Endothelial cell of umbilical vein (primary cell): ENCODE results near the gene DOCK8. TPM values are rescaled to one million over a fixed set of nuclear protein-coding genes. Genes with fewer than 3 reads are reported as not detected.

Experiments used
- BruUV-seq: library from RNA; stranded (reverse); fragments of 400-500 nt; replicated peaks from 2 replicates; lab custom pipeline; 2021; lab: Mats Ljungman, UMichigan
- CTCF ChIA-PET: fragments of 300-600, 350-600 bp; sonication (Branson Sonifier 250); formaldehyde crosslinking; loops from one replicate; lab custom pipeline; 2021; ENCODE audit warnings: antibody characterized with exemption, inconsistent platforms; lab: Charles Lee
- POLR2A ChIA-PET: fragments of 300-600, 350-600 bp; sonication (Branson Sonifier 250); formaldehyde crosslinking; loops from one replicate; lab custom pipeline; 2021; ENCODE audit warnings: antibody characterized with exemption, inconsistent platforms; lab: Charles Lee
- DNase-seq: peaks from one replicate; pipeline ENCODE4 v3.0.0-alpha.2; 2011; ENCODE audit warnings: low read depth, low spot score
- FAIRE-seq: peaks from 2 replicates; lab custom pipeline; 2011; peaks lifted over from hg19 to GRCh38; lab: Jason Lieb, UNC
- H2AFZ ChIP-seq: 2 replicates; pipeline ENCODE4 v1.6.0; 2012; ENCODE audit warnings: low read depth, low read length, control low read depth, inconsistent platforms
- H3K27ac ChIP-seq: 2 replicates; pipeline ENCODE4 v1.5.1; 2011; ENCODE audit warnings: low read depth, mild to moderate bottlenecking, control low read depth, low read length, moderate library complexity; ENCODE audit not compliant: insufficient read depth
- H3K27me3 ChIP-seq, 2 experiments: 2 replicates each; pipeline versions ENCODE4 v1.6.0 to v1.6.1; 2011; ENCODE audit warnings: low read length in 2 of 2, mixed read lengths in 1 of 2; ENCODE audit not compliant: control insufficient read depth in 2 of 2, insufficient read depth in 2 of 2
- H3K36me3 ChIP-seq, 2 experiments: 2 replicates in 1 of 2; 3 replicates in 1 of 2; pipeline ENCODE4 v1.5.1; 2011; ENCODE audit warnings: low read length in 2 of 2, mild to moderate bottlenecking in 1 of 2, moderate library complexity in 1 of 2; ENCODE audit not compliant: control insufficient read depth in 2 of 2, insufficient read depth in 2 of 2; ENCODE audit errors: extremely low read depth in 1 of 2
- H3K4me1 ChIP-seq: 3 replicates; pipeline ENCODE4 v1.5.1; 2011; ENCODE audit warnings: mild to moderate bottlenecking, low read length; ENCODE audit not compliant: control insufficient read depth, insufficient read depth; ENCODE audit errors: extremely low read depth
- H3K4me2 ChIP-seq: 2 replicates; pipeline ENCODE4 v1.6.1; 2011; ENCODE audit warnings: low read length, control low read depth, mixed read lengths; ENCODE audit not compliant: insufficient read depth
- H3K4me3 ChIP-seq, 3 experiments: fragments of 200-600 bp in 1 of 3; sonication (generic), shearing (Covaris generic) in 1 of 3; replicated peaks in 1 of 3; 2 replicates each; pipeline ENCODE4 v1.5.1; 2011 to 2016; ENCODE audit warnings: control low read depth in 3 of 3, low read length in 3 of 3, mild to moderate bottlenecking in 2 of 3, inconsistent platforms in 1 of 3, low read depth in 1 of 3, moderate library complexity in 1 of 3; ENCODE audit not compliant: insufficient read depth in 1 of 3
- H3K79me2 ChIP-seq: 2 replicates; pipeline ENCODE4 v1.6.0; 2012; ENCODE audit warnings: low read length, inconsistent platforms; ENCODE audit not compliant: control insufficient read depth, insufficient read depth
- H3K9ac ChIP-seq: replicated peaks from 2 replicates; pipeline ENCODE3; 2011; ENCODE audit warnings: low read length, control low read depth; ENCODE audit not compliant: insufficient read depth; ENCODE audit errors: extremely low read depth
- H3K9me1 ChIP-seq: replicated peaks from 3 replicates; pipeline ENCODE4 v1.6.0; 2011; ENCODE audit warnings: mild to moderate bottlenecking, low read length; ENCODE audit not compliant: control insufficient read depth, insufficient read depth; ENCODE audit errors: extremely low read depth
- H3K9me3 ChIP-seq: replicated peaks from 2 replicates; pipeline ENCODE4 v1.5.1; 2012; ENCODE audit warnings: low read length, inconsistent platforms; ENCODE audit not compliant: control insufficient read depth, insufficient read depth
- H4K20me1 ChIP-seq: replicated peaks from 2 replicates; pipeline ENCODE3; 2011; ENCODE audit warnings: mild to moderate bottlenecking, low read length; ENCODE audit not compliant: control insufficient read depth, insufficient read depth; ENCODE audit errors: extremely low read depth
- CTCF ChIP-seq, 2 donors: IDR thresholded peaks; 1 replicate in 1 of 2; 2 replicates in 1 of 2; pipeline ENCODE4 v1.5.1; 2011; ENCODE audit warnings: low read length in 2 of 2, mild to moderate bottlenecking in 2 of 2, moderate library complexity in 2 of 2, control low read depth in 1 of 2, inconsistent platforms in 1 of 2, low read depth in 1 of 2; ENCODE audit not compliant: insufficient read depth in 1 of 2; ENCODE audit errors: extremely low read depth in 1 of 2
- EZH2 ChIP-seq: IDR thresholded peaks from 2 replicates; pipeline ENCODE4 v1.6.1; 2012; ENCODE audit warnings: borderline replicate concordance, low read depth, mild to moderate bottlenecking, moderate library complexity, low read length, inconsistent platforms; ENCODE audit not compliant: severe bottlenecking
- JUN ChIP-seq: IDR thresholded peaks from 2 replicates; pipeline ENCODE4 v1.6.1; 2011; ENCODE audit warnings: borderline replicate concordance, low read depth; ENCODE audit not compliant: insufficient read length, insufficient read depth
- MYC ChIP-seq: IDR thresholded peaks from one replicate; pipeline ENCODE4 v1.6.1; 2011; ENCODE audit warnings: mild to moderate bottlenecking, low read depth, low read length
- dilution Hi-C: fragments of 300-500 bp; cut with MboI; formaldehyde crosslinking; loops from one replicate; pipeline ENCODE4 v1.15.0; 2019; ENCODE audit warnings: low sequenced_read_pairs; ENCODE audit not compliant: extremely low pct_ligation_motif_present
- intact Hi-C: fragments of 100-400 bp; cut with micrococcal nuclease; formaldehyde crosslinking; loops from one replicate; pipeline ENCODE4 v1.10.0; 2022
- polyA plus RNA-seq, 4 experiments: library from polyadenylated mRNA; depleted of rRNA in 3 of 4; stranded (reverse) in 3 of 4; unstranded in 1 of 4; fragments of >200 nt; gene quantifications; 2 replicates each; pipeline versions ENCODE4 v1.2.1 to v1.2.3, GENCODE V29; 2011 to 2012; ENCODE audit warnings: missing spikeins in 1 of 4
- total RNA-seq: library from RNA; stranded (reverse); gene quantifications from 2 replicates; pipeline ENCODE4 v1.2.3, GENCODE V29; 2021

DOCK8 gene
- total and polyA plus RNA-seq, 2 donors (not counting 3 experiments of a cell fraction or from before 2014, with no cell fraction given): 0.54 to 1.3 TPM

- ChIA-PET POLR2A (no interaction called here), CTCF (interaction anchor here (0.7 to 3.2 kb wide), 5 partner anchors 10 to 664 kb away, joined by 3 to 25 read pairs (median 4); no protein-coding TSS in a partner anchor)
- FAIRE-seq (no peak), DNase-seq (no peak)
- no peak for TF ChIP-seq MYC
- no peak for TF ChIP-seq EZH2
- H3K27ac ChIP-seq: no peak overlapping the region
- intact Hi-C loops: loop anchor here (5.0 kb wide), 1 partner anchor 266 kb away; no protein-coding TSS in a partner anchor
- no peak overlapping the region for H2AFZ ChIP-seq
- H3K4me3 ChIP-seq: no peak overlapping the region
- H3K36me3 ChIP-seq: no peaks in the 10 kb centered on the region
- no peaks in the 10 kb centered on the region for H3K79me2 ChIP-seq
- no peaks in the 10 kb centered on the region for H3K27me3 ChIP-seq
- dilution Hi-C loops: no loop called here
- H3K9ac ChIP-seq: no peak overlapping the region
- H4K20me1 ChIP-seq: no peaks in the 10 kb centered on the region
- no peaks in the 10 kb centered on the region for H3K9me1 ChIP-seq
- BruUV-seq: no TSS peak
- no peak overlapping the region for H3K4me2 ChIP-seq
- H3K9me3 ChIP-seq: no peaks in the 10 kb centered on the region
- H3K4me1 ChIP-seq: no peaks in the 10 kb centered on the region
Observed at GRCh38 chr9:346111-346571, 131.5 kb downstream of the DOCK8 start.

DNA sequence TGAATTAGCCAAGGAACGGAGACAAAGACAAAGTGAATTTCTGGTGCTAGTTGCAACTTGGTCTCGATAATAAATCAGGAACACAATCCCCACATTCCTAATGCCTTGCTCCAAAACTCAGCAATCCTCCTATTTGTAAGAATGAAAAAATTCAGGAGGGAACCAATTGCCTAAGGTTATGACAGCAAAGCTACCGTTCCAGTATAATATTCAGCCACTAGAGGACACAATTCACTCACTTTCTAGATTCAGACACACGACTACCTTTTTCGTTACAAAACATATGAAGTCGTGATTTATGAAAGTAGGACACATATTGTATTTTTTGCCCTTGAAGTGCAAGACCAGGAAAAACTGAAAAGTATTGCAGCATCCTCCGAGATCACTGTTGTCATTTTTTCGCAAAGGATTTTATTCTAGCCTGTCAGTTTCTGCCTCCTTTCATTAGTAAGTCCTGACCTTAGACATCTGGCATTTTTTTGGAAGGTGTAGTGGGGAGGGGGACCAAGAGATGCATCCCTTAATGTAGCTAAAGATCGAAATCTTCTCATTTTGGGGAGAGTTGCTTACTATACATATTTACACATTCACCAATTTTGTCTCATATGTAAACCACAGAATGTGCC lies 133.1 kb downstream of the DOCK8 start:
- peak; percentile 48 for FAIRE-seq
- POLR2A ChIA-PET: no interaction called here

More for the DNA sequence above, 133.1 kb downstream of the DOCK8 start:
- no peak overlapping the region for H3K4me2 ChIP-seq
- BruUV-seq: no TSS peak
- no peak overlapping the region for H3K9ac ChIP-seq
- H3K79me2 ChIP-seq: no peaks in the 10 kb centered on the region
- intact Hi-C loops: loop anchor here (1.0 to 5.0 kb wide), 2 partner anchors 265 to 662 kb away; no protein-coding TSS in a partner anchor
- no peaks in the 10 kb centered on the region for H3K9me1 ChIP-seq
- no peak for TF ChIP-seq JUN
- peak; percentile 32 to 39 for TF ChIP-seq CTCF (IDR thresholded peaks at IDR 0.05; ENCODE audit: extremely low read depth in 1 of 2, insufficient read depth in 1 of 2, low read depth in 1 of 2, low read length in 2 of 2)
- no peaks in the 10 kb centered on the region for H3K4me1 ChIP-seq
- H4K20me1 ChIP-seq: no peaks in the 10 kb centered on the region
- no peak overlapping the region for H3K27ac ChIP-seq
- no peaks in the 10 kb centered on the region for H3K36me3 ChIP-seq
- no peaks in the 10 kb centered on the region for H3K9me3 ChIP-seq
- dilution Hi-C loops: no loop called here
- no peaks in the 10 kb centered on the region for H3K27me3 ChIP-seq
- peak; percentile 37 for DNase-seq
- CTCF ChIA-PET: interaction anchor here (0.5 to 3.2 kb wide), 9 partner anchors 8 to 795 kb away, joined by 3 to 25 read pairs (median 4); no protein-coding TSS in a partner anchor
- H2AFZ ChIP-seq: no peak overlapping the region
- no peak overlapping the region for H3K4me3 ChIP-seq
